Measurements from ENCODE around the gene SLC29A3.

GRCh38 chr10:71360735-71361134, 41.7 kb downstream of the SLC29A3 start:
- TF ChIP-seq POLR2A (IDR thresholded peaks at IDR 0.05; ENCODE audit: control extremely low read depth in 1 of 2, low read depth in 2 of 2, low read length in 2 of 2) (no peak), CTCF (IDR thresholded peaks at IDR 0.05; ENCODE audit: control extremely low read depth in 1 of 3, insufficient read depth in 1 of 3, low read depth in 1 of 3, low read length in 3 of 3) (no peak), CHD7 (IDR thresholded peaks at IDR 0.05; ENCODE audit: insufficient replicate concordance, low read length) (no peak), CHD1 (IDR thresholded peaks at IDR 0.05; ENCODE audit: low read depth, low read length) (no peak), GTF2F1 (IDR thresholded peaks at IDR 0.05; ENCODE audit: borderline replicate concordance, low read depth, low read length) (no peak)

All from H1 (cell line).